ENCODE data around the gene TLE4. TPM values are rescaled to one million over a fixed set of nuclear protein-coding genes. Genes with fewer than 3 reads are reported as not detected.

The TLE4 gene
- polyA plus RNA-seq, 6 donors from 2014 or later: 13.1 to 34.6 (median 26.0) TPM

- DNase-seq (no peak), ATAC-seq (ENCODE audit: low read depth in 2 of 2) (no peak)
- H3K4me3 Mint-ChIP-seq: peak overlapping the region in 1 of 8 donors; percentile 14
- peaks cover 0 to 4% of the 10 kb centered on the region in 2 donors for H3K36me3 Mint-ChIP-seq
- H3K9me3 Mint-ChIP-seq: no peaks in the 10 kb centered on the region
- no peak overlapping the region for H3K27ac Mint-ChIP-seq
- H3K27me3 Mint-ChIP-seq: peaks cover 16 to 18% (median 17%) of the 10 kb centered on the region in 3 donors
- H3K4me1 Mint-ChIP-seq: peaks cover 0 to 6% (median 5%) of the 10 kb centered on the region in 3 donors
These were observed 8.9 kb upstream of the TLE4 start for GRCh38 chr9:79562749-79563386.

DNA sequence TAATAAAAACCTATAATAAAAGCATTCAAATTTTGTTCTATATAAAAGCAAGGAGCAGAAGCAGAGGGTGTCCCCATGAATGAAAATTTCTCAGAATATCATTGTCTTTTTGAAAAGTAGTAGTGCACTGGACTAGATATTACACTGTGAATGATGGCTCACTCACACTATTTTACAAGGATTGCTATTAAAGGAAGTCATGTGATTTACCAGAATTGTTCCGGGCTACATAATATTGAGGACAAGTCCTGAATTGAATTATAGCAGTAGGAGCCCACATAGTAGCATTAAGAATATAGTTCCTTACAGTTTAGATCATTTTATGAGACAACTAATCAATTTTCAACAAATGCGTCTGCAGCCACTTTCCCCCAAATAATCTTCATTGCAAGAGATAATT, 7.7 kb upstream of the TLE4 start:
- Mint-ChIP-seq H3K36me3 (peaks cover 0 to 4% of the 10 kb centered on the region in 2 donors), H3K27ac (no peak overlapping the region), H3K27me3 (peaks cover 16 to 18% (median 17%) of the 10 kb centered on the region in 3 donors), H3K4me1 (peaks cover 0 to 6% (median 5%) of the 10 kb centered on the region in 3 donors), H3K9me3 (no peaks in the 10 kb centered on the region), H3K4me3 (no peak overlapping the region)
- ATAC-seq (ENCODE audit: low read depth in 2 of 2): no peak
- no peak for DNase-seq

DNA sequence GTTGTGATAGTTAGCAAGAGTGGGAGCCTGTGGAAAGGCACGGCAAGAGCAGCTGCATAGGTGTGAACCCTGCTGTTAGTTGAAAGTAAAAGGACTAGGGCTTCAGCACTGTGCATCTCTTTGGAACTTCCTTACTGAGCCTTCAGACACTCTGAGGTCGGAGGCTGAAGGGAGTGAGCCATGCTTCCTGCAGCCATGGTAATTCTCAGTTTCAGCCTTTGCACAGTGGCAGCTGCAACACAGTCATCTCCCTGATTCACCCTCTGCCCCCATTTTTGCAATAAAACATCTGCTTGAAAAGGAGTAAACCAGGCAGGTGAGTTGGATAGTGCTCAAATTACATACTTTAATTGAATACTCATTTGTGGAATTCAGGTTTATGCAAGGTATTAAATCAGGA, 6.5 kb upstream of the TLE4 start:
- Mint-ChIP-seq H3K4me3 (no peak overlapping the region), H3K27me3 (peaks cover 16 to 24% (median 17%) of the 10 kb centered on the region in 3 donors), H3K4me1 (peaks cover 4 to 11% (median 11%) of the 10 kb centered on the region in 3 donors), H3K27ac (no peak overlapping the region), H3K36me3 (peaks cover 0 to 4% of the 10 kb centered on the region in 2 donors), H3K9me3 (no peaks in the 10 kb centered on the region)
- DNase-seq (no peak), ATAC-seq (ENCODE audit: low read depth in 2 of 2) (peak; percentile 49 to 63)

DNA sequence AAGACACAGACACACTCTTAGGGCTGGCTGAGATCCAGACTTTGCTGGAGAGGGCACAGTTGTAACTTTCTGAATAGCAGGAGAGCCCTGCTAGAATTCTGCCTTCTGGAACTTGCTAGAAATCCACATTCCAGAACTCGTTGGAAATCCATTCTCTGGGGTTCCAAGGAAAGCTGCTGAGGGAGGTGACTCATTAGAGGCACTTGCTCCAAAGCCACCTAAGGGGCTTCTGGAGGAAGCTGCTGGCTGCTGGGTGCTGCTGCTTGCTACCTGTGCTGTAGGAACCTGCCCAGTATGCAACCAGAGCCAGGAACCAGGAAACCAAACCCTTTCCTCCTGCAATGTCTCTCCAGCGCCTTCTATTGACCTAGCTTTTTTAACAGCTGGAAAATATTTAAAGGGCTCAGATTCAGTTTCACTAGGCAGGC, 4.1 kb upstream of the TLE4 start:
- Mint-ChIP-seq H3K9me3 (no peaks in the 10 kb centered on the region), H3K27ac (no peak overlapping the region), H3K27me3 (peaks cover 14 to 24% (median 14%) of the 10 kb centered on the region in 3 donors), H3K36me3 (peaks cover 0 to under 1% of the 10 kb centered on the region in 2 donors), H3K4me3 (no peak overlapping the region), H3K4me1 (peaks cover 7 to 16% (median 11%) of the 10 kb centered on the region in 3 donors)
- DNase-seq: no peak
- ATAC-seq (ENCODE audit: low read depth in 2 of 2): no peak

- no peaks in the 10 kb centered on the region for H3K36me3 Mint-ChIP-seq
- H3K9me3 Mint-ChIP-seq: no peaks in the 10 kb centered on the region
- H3K4me1 Mint-ChIP-seq: peaks cover 7 to 17% (median 12%) of the 10 kb centered on the region in 3 donors
- H3K4me3 Mint-ChIP-seq: peak overlapping the region in 2 of 8 donors; percentile 45 to 57
- H3K27ac Mint-ChIP-seq: peak overlapping the region in 1 of 6 donors; percentile 36
- H3K27me3 Mint-ChIP-seq: peaks cover 8 to 21% (median 11%) of the 10 kb centered on the region in 3 donors
- DNase-seq: no peak
- ATAC-seq (ENCODE audit: low read depth in 2 of 2): no peak
These were observed 3.2 kb upstream of the TLE4 start for GRCh38 chr9:79568337-79569101.

GRCh38 chr9:79569814-79570447, 1.8 kb upstream of the TLE4 start:
- Mint-ChIP-seq H3K9me3 (no peaks in the 10 kb centered on the region), H3K4me1 (peaks cover 18 to 31% (median 25%) of the 10 kb centered on the region in 3 donors), H3K4me3 (peak overlapping the region in 1 of 8 donors; percentile 91), H3K27me3 (peaks cover 8 to 17% (median 11%) of the 10 kb centered on the region in 3 donors), H3K36me3 (no peaks in the 10 kb centered on the region), H3K27ac (peak overlapping the region; percentile 43 to 93 (median 64))
- ATAC-seq (ENCODE audit: low read depth in 2 of 2) (no peak), DNase-seq (no peak)

- H3K36me3 Mint-ChIP-seq: no peaks in the 10 kb centered on the region
- no peaks in the 10 kb centered on the region for H3K9me3 Mint-ChIP-seq
- peak overlapping the region in 5 of 6 donors; percentile 13 to 93 (median 57) for H3K27ac Mint-ChIP-seq
- ATAC-seq (ENCODE audit: low read depth in 2 of 2) (no peak), DNase-seq (peak; percentile 28)
- H3K4me3 Mint-ChIP-seq: peak overlapping the region in 1 of 8 donors; percentile 91
- H3K27me3 Mint-ChIP-seq: peaks cover 8 to 17% (median 11%) of the 10 kb centered on the region in 3 donors
- H3K4me1 Mint-ChIP-seq: peaks cover 19 to 28% (median 24%) of the 10 kb centered on the region in 3 donors
These were observed 1.1 kb upstream of the TLE4 start for GRCh38 chr9:79570448-79571308.

DNA sequence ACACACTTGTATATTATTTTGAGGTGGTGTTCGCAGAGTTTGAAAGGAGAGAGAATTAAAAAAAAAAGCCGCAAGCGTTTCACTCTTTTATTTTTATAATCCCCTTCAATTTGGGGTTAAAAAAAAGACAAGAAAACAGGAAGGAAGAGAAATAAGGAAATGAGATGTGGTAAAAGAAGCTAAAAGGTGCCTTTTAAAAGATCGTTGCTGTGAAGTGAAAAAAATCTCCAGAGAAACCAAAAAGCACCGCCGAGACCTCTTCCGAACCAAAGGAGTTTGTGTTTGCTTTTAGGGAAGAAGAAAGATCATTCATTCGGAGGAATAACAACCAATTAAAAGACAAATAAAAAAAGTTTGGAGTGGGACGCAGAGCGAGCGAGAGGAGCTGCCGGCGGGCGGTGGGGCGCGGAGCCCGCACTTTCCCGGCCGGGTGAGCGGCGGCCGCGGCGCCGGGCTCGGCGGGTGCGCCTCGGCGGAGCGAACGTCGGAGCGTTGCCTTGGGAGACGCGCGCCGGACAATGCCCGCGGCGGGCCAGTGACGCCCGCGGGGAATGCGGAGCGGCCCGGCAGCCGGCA, 355 bp downstream of the TLE4 start:
- no peak for DNase-seq
- Mint-ChIP-seq H3K4me3 (peak overlapping the region in 2 of 8 donors; percentile 78 to 88), H3K27me3 (peaks cover 3 to 8% (median 5%) of the 10 kb centered on the region in 3 donors), H3K36me3 (no peaks in the 10 kb centered on the region), H3K4me1 (peaks cover 23 to 41% (median 32%) of the 10 kb centered on the region in 3 donors), H3K9me3 (no peaks in the 10 kb centered on the region), H3K27ac (no peak overlapping the region)
- peak; percentile 15 to 20 for ATAC-seq (ENCODE audit: low read depth in 2 of 2)

GRCh38 chr9:79572608-79573411, 1.0 kb downstream of the TLE4 start:
- peaks cover 0 to 8% (median 0%) of the 10 kb centered on the region in 3 donors for H3K27me3 Mint-ChIP-seq
- peaks cover 28 to 46% (median 37%) of the 10 kb centered on the region in 3 donors for H3K4me1 Mint-ChIP-seq
- H3K27ac Mint-ChIP-seq: peak overlapping the region in 2 of 6 donors; percentile 76 to 91
- no peaks in the 10 kb centered on the region for H3K9me3 Mint-ChIP-seq
- no peaks in the 10 kb centered on the region for H3K36me3 Mint-ChIP-seq
- H3K4me3 Mint-ChIP-seq: peak overlapping the region in 6 of 8 donors; percentile 88 to 96 (median 93)
- DNase-seq (peak; percentile 73), ATAC-seq (ENCODE audit: low read depth in 2 of 2) (peak in 1 of 2 donors; percentile 4)

DNA sequence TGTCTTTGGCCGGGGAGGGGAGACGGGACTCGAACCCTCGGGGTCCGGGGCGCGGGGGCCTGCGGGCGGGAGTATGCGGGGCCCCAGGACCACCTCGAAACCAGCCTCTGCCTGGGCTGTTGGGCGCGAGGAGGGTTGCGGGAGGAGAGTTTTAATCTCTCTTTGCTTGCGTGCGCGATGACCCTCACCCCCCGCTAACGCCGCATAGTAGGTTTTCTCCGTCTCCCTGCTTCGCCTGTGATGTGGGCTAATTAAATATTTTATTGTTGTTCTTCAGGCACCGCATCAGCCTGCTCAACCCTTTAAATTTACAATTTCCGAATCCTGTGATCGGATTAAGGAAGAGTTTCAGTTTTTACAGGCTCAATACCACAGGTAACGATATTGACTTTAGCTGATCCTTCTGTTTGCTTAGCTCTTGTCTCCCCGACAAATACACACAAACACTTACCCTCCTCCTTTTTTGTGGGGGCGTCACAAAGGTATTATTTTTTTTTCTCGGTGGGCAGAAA, 1.7 kb downstream of the TLE4 start:
- peaks cover 0 to 8% (median 0%) of the 10 kb centered on the region in 3 donors for H3K27me3 Mint-ChIP-seq
- H3K9me3 Mint-ChIP-seq: no peaks in the 10 kb centered on the region
- DNase-seq (peak; percentile 15), ATAC-seq (ENCODE audit: low read depth in 2 of 2) (no peak)
- H3K27ac Mint-ChIP-seq: peak overlapping the region in 5 of 6 donors; percentile 53 to 97 (median 91)
- no peaks in the 10 kb centered on the region for H3K36me3 Mint-ChIP-seq
- peaks cover 31 to 52% (median 43%) of the 10 kb centered on the region in 3 donors for H3K4me1 Mint-ChIP-seq
- peak overlapping the region in 6 of 8 donors; percentile 88 to 96 (median 93) for H3K4me3 Mint-ChIP-seq

- H3K27me3 Mint-ChIP-seq: peaks cover 0 to 8% (median 0%) of the 10 kb centered on the region in 3 donors
- DNase-seq (no peak), ATAC-seq (ENCODE audit: low read depth in 2 of 2) (no peak)
- peak overlapping the region in 6 of 8 donors; percentile 88 to 96 (median 93) for H3K4me3 Mint-ChIP-seq
- H3K27ac Mint-ChIP-seq: peak overlapping the region in 2 of 6 donors; percentile 79 to 97
- peaks cover 31 to 58% (median 48%) of the 10 kb centered on the region in 3 donors for H3K4me1 Mint-ChIP-seq
- no peaks in the 10 kb centered on the region for H3K36me3 Mint-ChIP-seq
- no peaks in the 10 kb centered on the region for H3K9me3 Mint-ChIP-seq
These were observed 2.4 kb downstream of the TLE4 start for GRCh38 chr9:79574136-79574535.
